ENCODE measurements around the gene KCNJ16. TPM values are rescaled to one million over a fixed set of nuclear protein-coding genes. Genes with fewer than 3 reads are reported as not detected.

The KCNJ16 gene
- total RNA-seq, 2 donors from 2014 or later, result 1.3 TPM; not detected in 1

DNA sequence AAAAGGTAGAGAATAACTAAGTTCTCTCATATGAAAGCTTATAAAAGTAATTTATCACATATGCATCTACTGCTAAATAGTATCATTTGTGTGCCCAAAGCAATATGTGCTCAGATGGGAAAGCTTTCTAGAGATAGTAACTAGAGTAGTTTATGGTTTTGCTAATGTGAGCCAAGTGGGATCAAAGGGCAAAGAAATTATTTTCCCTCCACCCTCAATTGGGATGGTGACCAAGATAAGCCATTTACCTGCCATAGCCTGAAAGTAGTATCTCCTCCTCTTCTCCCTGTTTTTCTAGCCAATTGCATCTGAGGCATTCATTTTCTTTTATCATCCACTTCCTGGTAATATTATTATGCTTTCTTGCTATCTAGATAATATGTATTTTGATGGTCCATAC lies 41.9 kb upstream of the KCNJ16 start:
- no peaks in the 10 kb centered on the region for H3K27me3 ChIP-seq (replicated peaks; ENCODE audit: insufficient read depth)
- no peaks in the 10 kb centered on the region for H3K4me1 ChIP-seq (replicated peaks)
- H3K4me3 ChIP-seq, result no peak overlapping the region
- no peaks in the 10 kb centered on the region for H3K9me3 ChIP-seq
- intact Hi-C loops (cut with DNase I), result no loop called here
- no peak for DNase-seq (ENCODE audit: low spot score)
- TF ChIP-seq CTCF (IDR thresholded peaks at IDR 0.05), result no peak
- TF ChIP-seq POLR2A (IDR thresholded peaks at IDR 0.05), result no peak
- no peak for TF ChIP-seq POLR2AphosphoS5 (IDR thresholded peaks at IDR 0.05)
- H3K36me3 ChIP-seq, result no peaks in the 10 kb centered on the region
- H3K27ac ChIP-seq, result no peak overlapping the region

DNA sequence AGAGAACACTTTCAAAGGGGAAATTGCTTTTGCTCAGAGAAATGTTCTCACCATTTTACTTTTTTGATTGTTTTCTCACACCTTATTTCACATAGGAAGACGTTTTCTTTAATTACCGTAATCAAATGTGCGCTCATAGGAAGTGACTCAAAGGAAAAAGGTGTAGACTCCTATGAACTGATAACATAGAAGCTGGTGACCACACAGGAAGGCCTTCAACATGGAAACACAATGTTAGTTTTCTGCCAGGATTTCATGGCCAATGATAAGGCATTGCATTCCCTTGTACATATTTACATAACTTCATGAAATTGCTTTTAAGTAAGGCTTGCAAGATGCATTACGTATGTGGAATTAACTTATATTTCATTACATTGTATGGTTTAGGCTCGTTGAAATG lies 40.9 kb upstream of the KCNJ16 start:
- no peaks in the 10 kb centered on the region for H3K9me3 ChIP-seq
- no peak overlapping the region for H3K4me3 ChIP-seq
- intact Hi-C loops (cut with DNase I), result no loop called here
- no peaks in the 10 kb centered on the region for H3K36me3 ChIP-seq
- TF ChIP-seq CTCF (IDR thresholded peaks at IDR 0.05), result no peak
- TF ChIP-seq POLR2AphosphoS5 (IDR thresholded peaks at IDR 0.05), result no peak
- no peak for TF ChIP-seq POLR2A (IDR thresholded peaks at IDR 0.05)
- WGBS, result 72% methylated on average over 5 of the region's 5 CpGs
- DNase-seq (ENCODE audit: low spot score), result no peak
- no peaks in the 10 kb centered on the region for H3K27me3 ChIP-seq (replicated peaks; ENCODE audit: insufficient read depth)
- H3K27ac ChIP-seq, result no peak overlapping the region
- H3K4me1 ChIP-seq (replicated peaks), result no peaks in the 10 kb centered on the region

- 55% methylated on average over 2 of the region's 2 CpGs for WGBS
- no peaks in the 10 kb centered on the region for H3K9me3 ChIP-seq
- H3K36me3 ChIP-seq, result no peaks in the 10 kb centered on the region
- no peak for DNase-seq (ENCODE audit: low spot score)
- no peaks in the 10 kb centered on the region for H3K27me3 ChIP-seq (replicated peaks; ENCODE audit: insufficient read depth)
- no peak overlapping the region for H3K4me3 ChIP-seq
- no peak overlapping the region for H3K27ac ChIP-seq
- no peak for TF ChIP-seq POLR2A (IDR thresholded peaks at IDR 0.05)
- no peak for TF ChIP-seq POLR2AphosphoS5 (IDR thresholded peaks at IDR 0.05)
- no peak for TF ChIP-seq CTCF (IDR thresholded peaks at IDR 0.05)
- no peaks in the 10 kb centered on the region for H3K4me1 ChIP-seq (replicated peaks)
- intact Hi-C loops (cut with DNase I), result no loop called here
Observed at GRCh38 chr17:70037498-70037897, 37.5 kb upstream of the KCNJ16 start.

DNA sequence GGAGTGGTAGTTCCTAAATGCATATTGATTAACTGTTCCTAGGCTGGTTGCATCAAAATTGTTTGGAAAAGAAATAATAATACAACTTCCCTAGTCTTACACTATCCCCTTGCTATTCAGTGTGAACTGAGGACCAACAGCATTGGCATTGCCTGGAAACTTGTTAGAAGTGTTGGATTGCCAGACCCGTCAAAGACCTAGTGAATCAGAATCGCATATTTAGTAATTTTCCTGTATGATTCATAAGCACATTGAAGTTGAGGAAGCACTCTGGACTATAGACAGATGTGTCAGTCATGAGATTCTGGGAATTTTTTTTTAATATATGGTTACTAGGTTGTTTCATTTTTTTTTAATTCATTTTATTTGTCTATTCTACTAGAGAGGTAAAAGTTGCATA lies 34.7 kb upstream of the KCNJ16 start:
- no peaks in the 10 kb centered on the region for H3K27me3 ChIP-seq (replicated peaks; ENCODE audit: insufficient read depth)
- no peak for DNase-seq (ENCODE audit: low spot score)
- H3K9me3 ChIP-seq, result no peaks in the 10 kb centered on the region
- no peak overlapping the region for H3K27ac ChIP-seq
- no peaks in the 10 kb centered on the region for H3K36me3 ChIP-seq
- WGBS, result 84% methylated on average over 2 of the region's 2 CpGs
- intact Hi-C loops (cut with DNase I), result no loop called here
- H3K4me3 ChIP-seq, result no peak overlapping the region
- TF ChIP-seq POLR2A (IDR thresholded peaks at IDR 0.05) (no peak), CTCF (IDR thresholded peaks at IDR 0.05) (no peak), POLR2AphosphoS5 (IDR thresholded peaks at IDR 0.05) (no peak)
- H3K4me1 ChIP-seq (replicated peaks), result no peaks in the 10 kb centered on the region

- Histone ChIP-seq H3K27ac (no peak overlapping the region), H3K4me3 (no peak overlapping the region), H3K9me3 (no peaks in the 10 kb centered on the region), H3K27me3 (replicated peaks; ENCODE audit: insufficient read depth) (no peaks in the 10 kb centered on the region), H3K4me1 (replicated peaks) (no peaks in the 10 kb centered on the region), H3K36me3 (no peaks in the 10 kb centered on the region)
- 97% methylated on average over 1 of the region's 1 CpG for WGBS
- no peak for DNase-seq (ENCODE audit: low spot score)
- intact Hi-C loops (cut with DNase I), result no loop called here
- no peak for TF ChIP-seq CTCF (IDR thresholded peaks at IDR 0.05)
Observed at GRCh38 chr17:70041061-70041460, 34.0 kb upstream of the KCNJ16 start.
